Colon (tissue), 2 donors: ENCODE data around the gene LYSMD3.
A peak's percentile ranks its signal among the peaks of the same experiment; 100 is the strongest.
"Not testable (repeated sequence)": the region's sequence is repeated elsewhere in the genome, so short reads cannot be mapped to it uniquely, and the experiment has no call there.

Experiments used
- FAIRE-seq: peaks from 2 replicates; lab custom pipeline; 2012; peaks lifted over from hg19 to GRCh38; lab: Jason Lieb, UNC
- donor health status: control.
- donor health status: control.

LYSMD3 gene

GRCh38 chr5:90529194-90529938 is at the start of gene LYSMD3:
LYSMD3 (minus strand) TSS chr5:90529584; CDS start chr5:90525289, 4,295 bp downstream.
- no peak for FAIRE-seq

GRCh38 chr5:90576566-90576965 is 47.2 kb upstream of the LYSMD3 start:
- FAIRE-seq = not testable (repeated sequence)

- FAIRE-seq = no peak
Observed at GRCh38 chr5:90575712-90576111, 46.3 kb upstream of the LYSMD3 start.

GRCh38 chr5:90571147-90571773 is 41.9 kb upstream of the LYSMD3 start:
- FAIRE-seq = no peak

- no peak for FAIRE-seq
Observed at GRCh38 chr5:90570034-90570433, 40.6 kb upstream of the LYSMD3 start.

GRCh38 chr5:90569084-90569483 is 39.7 kb upstream of the LYSMD3 start:
- no peak for FAIRE-seq

GRCh38 chr5:90565491-90565890 is 36.1 kb upstream of the LYSMD3 start:
- no peak for FAIRE-seq

GRCh38 chr5:90563108-90563507 is 33.7 kb upstream of the LYSMD3 start:
- no peak for FAIRE-seq

GRCh38 chr5:90562341-90562740 is 33.0 kb upstream of the LYSMD3 start:
- no peak for FAIRE-seq

- FAIRE-seq = no peak
Observed at GRCh38 chr5:90561766-90562165, 32.4 kb upstream of the LYSMD3 start.

- FAIRE-seq = no peak
Observed at GRCh38 chr5:90560771-90561170, 31.4 kb upstream of the LYSMD3 start.

GRCh38 chr5:90558344-90559192 is 29.2 kb upstream of the LYSMD3 start, which contains the start of gene ADGRV1:
ADGRV1 (plus strand) TSS chr5:90558797; CDS start chr5:90558896, 99 bp downstream.
- FAIRE-seq = no peak

- no peak for FAIRE-seq
Observed at GRCh38 chr5:90557871-90558270, 28.5 kb upstream of the LYSMD3 start.

GRCh38 chr5:90557391-90557790 is 28.0 kb upstream of the LYSMD3 start:
- no peak for FAIRE-seq

- no peak for FAIRE-seq
Observed at GRCh38 chr5:90555666-90556065, 26.3 kb upstream of the LYSMD3 start.

GRCh38 chr5:90554358-90555006 is 25.1 kb upstream of the LYSMD3 start:
- no peak for FAIRE-seq

- FAIRE-seq = no peak
Observed at GRCh38 chr5:90553711-90554110, 24.3 kb upstream of the LYSMD3 start.

GRCh38 chr5:90551376-90551775 is 22.0 kb upstream of the LYSMD3 start:
- FAIRE-seq = no peak

- no peak for FAIRE-seq
Observed at GRCh38 chr5:90550963-90551362, 21.6 kb upstream of the LYSMD3 start.

GRCh38 chr5:90549729-90550275 is 20.4 kb upstream of the LYSMD3 start:
- no peak for FAIRE-seq

- no peak for FAIRE-seq
Observed at GRCh38 chr5:90549223-90549622, 19.8 kb upstream of the LYSMD3 start.

GRCh38 chr5:90548069-90548593 is 18.7 kb upstream of the LYSMD3 start:
- FAIRE-seq = peak; percentile 47
